Measurements from ENCODE around the gene MAGIX. TPM values are rescaled to one million over a fixed set of nuclear protein-coding genes. Genes with fewer than 3 reads are reported as not detected.

Gene MAGIX
- total and polyA plus RNA-seq, 2 donors, result 1.3 to 3.0 TPM

GRCh38 chrX:49204709-49205108, 42.2 kb downstream of the MAGIX start:
- DNase-seq (ENCODE audit: low read depth in 6 of 9, low spot score in 9 of 9), result no peak
- no peak overlapping the region for H3K4me3 ChIP-seq (ENCODE audit: low read length in 2 of 2)
- 84% methylated on average over 4 of the region's 4 CpGs for WGBS
- H3K9me3 ChIP-seq (ENCODE audit: control insufficient read depth in 2 of 2, insufficient read depth in 1 of 2, low read length in 1 of 2), result no peaks in the 10 kb centered on the region
- peaks cover 0 to 4% of the 10 kb centered on the region in 2 donors for H3K27me3 ChIP-seq (ENCODE audit: control insufficient read depth in 2 of 2, insufficient read depth in 1 of 2, low read length in 1 of 2)
- no peaks in the 10 kb centered on the region for H3K36me3 ChIP-seq (ENCODE audit: control insufficient read depth in 2 of 2, insufficient read depth in 2 of 2, low read length in 1 of 2)
- peaks cover 5 to 15% of the 10 kb centered on the region in 2 donors for H3K4me1 ChIP-seq (ENCODE audit: control insufficient read depth in 2 of 2, insufficient read depth in 2 of 2, low read length in 2 of 2)
- H3K27ac ChIP-seq (ENCODE audit: low read depth in 1 of 2, low read length in 1 of 2), result no peak overlapping the region

DNA sequence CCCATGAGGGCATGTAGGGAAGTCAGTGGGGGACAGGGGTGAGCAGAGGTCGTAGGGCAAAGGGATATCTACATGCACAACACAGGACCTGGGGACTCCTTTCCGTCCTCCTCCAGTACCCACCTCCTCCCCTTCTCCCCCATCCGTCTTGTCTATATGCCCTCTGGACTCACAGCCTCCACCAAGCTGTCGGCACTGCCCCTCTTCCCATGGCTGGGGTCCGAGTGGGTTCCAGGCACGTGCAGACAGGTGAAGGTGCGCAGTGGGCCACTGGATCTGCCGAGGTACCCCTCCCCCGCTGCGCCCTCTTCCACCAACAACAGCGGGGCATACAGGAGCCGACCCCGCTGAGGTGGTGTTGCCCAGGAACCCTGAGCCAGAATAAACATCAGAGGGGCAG, 42.9 kb downstream of the MAGIX start:
- Histone ChIP-seq H3K36me3 (ENCODE audit: control insufficient read depth in 2 of 2, insufficient read depth in 2 of 2, low read length in 1 of 2) (no peaks in the 10 kb centered on the region), H3K27ac (ENCODE audit: low read depth in 1 of 2, low read length in 1 of 2) (no peak overlapping the region), H3K27me3 (ENCODE audit: control insufficient read depth in 2 of 2, insufficient read depth in 1 of 2, low read length in 1 of 2) (peaks cover 0 to 3% of the 10 kb centered on the region in 2 donors), H3K4me3 (ENCODE audit: low read length in 2 of 2) (no peak overlapping the region), H3K9me3 (ENCODE audit: control insufficient read depth in 2 of 2, insufficient read depth in 1 of 2, low read length in 1 of 2) (no peaks in the 10 kb centered on the region), H3K4me1 (ENCODE audit: control insufficient read depth in 2 of 2, insufficient read depth in 2 of 2, low read length in 2 of 2) (peaks cover 3 to 20% of the 10 kb centered on the region in 2 donors)
- DNase-seq (ENCODE audit: low read depth in 6 of 9, low spot score in 9 of 9), result no peak
- 98% methylated on average over 13 of the region's 13 CpGs for WGBS

DNA sequence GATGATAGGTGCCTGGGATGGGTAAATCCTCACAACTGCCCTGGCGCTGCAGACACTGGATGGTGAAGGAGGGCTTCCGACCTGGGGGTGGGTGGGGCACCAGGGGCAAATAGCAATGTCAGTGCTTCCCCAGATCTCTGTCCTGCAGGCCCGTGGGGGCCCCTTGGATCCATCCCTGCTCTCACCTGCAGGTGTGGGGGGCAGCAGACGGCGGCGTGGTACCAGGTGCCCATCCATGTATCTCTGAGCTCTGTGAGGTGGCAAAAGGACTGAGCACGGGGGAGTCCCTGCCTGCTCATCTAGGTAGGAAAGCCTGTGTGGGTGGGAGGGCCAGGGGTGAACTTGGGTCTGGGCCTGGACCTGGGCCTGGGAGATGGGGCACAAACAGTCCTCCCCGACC, 44.0 kb downstream of the MAGIX start:
- Histone ChIP-seq H3K4me3 (ENCODE audit: low read length in 2 of 2) (no peak overlapping the region), H3K36me3 (ENCODE audit: control insufficient read depth in 2 of 2, insufficient read depth in 2 of 2, low read length in 1 of 2) (no peaks in the 10 kb centered on the region), H3K9me3 (ENCODE audit: control insufficient read depth in 2 of 2, insufficient read depth in 1 of 2, low read length in 1 of 2) (no peaks in the 10 kb centered on the region), H3K4me1 (ENCODE audit: control insufficient read depth in 2 of 2, insufficient read depth in 2 of 2, low read length in 2 of 2) (peaks cover 0 to 28% of the 10 kb centered on the region in 2 donors), H3K27me3 (ENCODE audit: control insufficient read depth in 2 of 2, insufficient read depth in 1 of 2, low read length in 1 of 2) (peaks cover 0 to 3% of the 10 kb centered on the region in 2 donors), H3K27ac (ENCODE audit: low read depth in 1 of 2, low read length in 1 of 2) (no peak overlapping the region)
- WGBS, result 93% methylated on average over 8 of the region's 8 CpGs
- no peak for DNase-seq (ENCODE audit: low read depth in 6 of 9, low spot score in 9 of 9)

DNA sequence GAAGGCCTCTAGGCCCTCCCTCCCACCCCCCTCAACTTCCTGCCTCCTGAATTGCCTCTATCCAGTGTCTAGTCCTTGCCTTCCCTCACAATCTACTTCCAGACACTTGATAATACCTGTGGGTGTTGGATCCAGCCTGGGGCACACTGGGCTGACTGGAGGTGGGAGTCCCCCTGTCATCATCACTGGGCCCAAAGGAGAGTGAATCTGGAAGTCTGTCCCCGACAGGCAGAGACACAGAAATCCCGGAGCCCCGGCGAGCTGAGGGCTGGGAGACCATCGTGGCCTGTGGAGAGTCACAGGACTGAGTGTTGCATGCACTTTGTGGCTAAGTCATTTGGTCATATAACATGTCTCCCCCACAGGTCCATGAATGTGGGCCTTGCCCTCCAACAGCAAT, 45.8 kb downstream of the MAGIX start:
- Histone ChIP-seq H3K36me3 (ENCODE audit: control insufficient read depth in 2 of 2, insufficient read depth in 2 of 2, low read length in 1 of 2) (no peaks in the 10 kb centered on the region), H3K27me3 (ENCODE audit: control insufficient read depth in 2 of 2, insufficient read depth in 1 of 2, low read length in 1 of 2) (peaks cover 0 to 3% of the 10 kb centered on the region in 2 donors), H3K27ac (ENCODE audit: low read depth in 1 of 2, low read length in 1 of 2) (no peak overlapping the region), H3K9me3 (ENCODE audit: control insufficient read depth in 2 of 2, insufficient read depth in 1 of 2, low read length in 1 of 2) (no peaks in the 10 kb centered on the region), H3K4me3 (ENCODE audit: low read length in 2 of 2) (no peak overlapping the region), H3K4me1 (ENCODE audit: control insufficient read depth in 2 of 2, insufficient read depth in 2 of 2, low read length in 2 of 2) (peaks cover 3 to 39% of the 10 kb centered on the region in 2 donors)
- over 99% methylated on average over 5 of the region's 5 CpGs for WGBS
- no peak for DNase-seq (ENCODE audit: low read depth in 6 of 9, low spot score in 9 of 9)

DNA sequence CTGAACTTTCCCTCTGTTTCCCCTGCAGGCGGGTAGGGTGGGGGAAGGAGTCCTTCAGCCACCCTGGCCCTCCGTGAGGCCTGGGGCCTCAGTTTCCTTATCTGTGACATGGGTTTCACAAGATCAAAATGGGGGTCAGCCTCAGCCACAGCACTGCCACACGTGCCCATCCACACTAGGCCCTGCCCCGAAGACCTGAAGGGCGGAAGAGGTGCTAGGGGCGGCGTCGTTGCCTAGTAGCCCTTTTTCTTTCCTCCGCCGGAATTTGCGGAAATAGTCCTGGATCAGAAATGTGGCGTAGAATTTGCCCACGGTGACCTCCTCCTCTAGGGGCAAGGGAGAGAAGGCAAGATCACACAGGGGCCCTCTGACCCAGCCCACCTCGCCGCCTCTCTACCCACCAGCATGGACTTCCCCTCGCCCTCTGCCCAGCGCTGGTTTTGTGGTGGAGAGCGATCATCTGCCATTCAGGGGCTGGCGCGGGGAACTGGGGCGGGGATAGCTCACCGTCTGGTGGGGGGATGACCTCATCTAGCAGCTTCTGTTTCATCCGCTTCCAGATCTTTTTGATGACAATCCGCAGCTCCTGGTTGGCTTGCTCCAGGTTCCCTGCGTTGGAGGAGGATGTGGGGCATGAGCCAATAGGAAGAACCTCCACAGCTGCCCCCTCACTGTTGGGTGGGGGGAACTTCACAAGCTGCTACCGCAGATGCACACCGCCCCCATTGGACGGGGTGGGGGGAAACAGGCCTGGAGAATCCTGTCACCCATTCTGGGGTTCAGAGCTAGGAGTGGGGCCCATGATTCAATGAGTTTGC, 47.1 kb downstream of the MAGIX start:
- 36% methylated on average over 28 of the region's 28 CpGs for WGBS
- DNase-seq (ENCODE audit: low read depth in 6 of 9, low spot score in 9 of 9), result peak in 2 of 9 donors; percentile 35 to 59
- peaks cover 0 to 3% of the 10 kb centered on the region in 2 donors for H3K27me3 ChIP-seq (ENCODE audit: control insufficient read depth in 2 of 2, insufficient read depth in 1 of 2, low read length in 1 of 2)

DNA sequence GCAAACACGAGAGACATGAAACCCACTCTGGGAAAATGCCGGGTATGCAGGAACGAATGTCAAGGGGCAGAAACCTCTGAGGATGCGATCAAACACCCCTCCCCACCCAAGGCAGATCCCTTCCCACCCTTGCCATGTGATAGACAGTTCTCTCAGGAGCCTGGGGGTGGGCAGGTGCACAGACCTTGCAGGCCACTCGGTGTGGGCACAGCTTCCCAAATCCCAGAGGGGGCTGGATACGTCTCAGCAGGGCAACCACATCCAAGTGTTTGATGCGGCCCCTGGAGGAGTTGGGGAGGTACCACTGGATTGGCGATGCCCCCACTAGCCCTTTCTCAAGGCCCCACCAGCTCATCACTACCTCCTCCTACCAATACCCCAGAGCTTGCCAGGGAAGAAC, 47.8 kb downstream of the MAGIX start:
- WGBS, result 94% methylated on average over 8 of the region's 8 CpGs
- no peaks in the 10 kb centered on the region for H3K36me3 ChIP-seq (ENCODE audit: control insufficient read depth in 2 of 2, insufficient read depth in 2 of 2, low read length in 1 of 2)
- DNase-seq (ENCODE audit: low read depth in 6 of 9, low spot score in 9 of 9), result no peak
- peaks cover 17 to 58% of the 10 kb centered on the region in 2 donors for H3K4me1 ChIP-seq (ENCODE audit: control insufficient read depth in 2 of 2, insufficient read depth in 2 of 2, low read length in 2 of 2)
- peaks cover 0 to 3% of the 10 kb centered on the region in 2 donors for H3K27me3 ChIP-seq (ENCODE audit: control insufficient read depth in 2 of 2, insufficient read depth in 1 of 2, low read length in 1 of 2)
- no peaks in the 10 kb centered on the region for H3K9me3 ChIP-seq (ENCODE audit: control insufficient read depth in 2 of 2, insufficient read depth in 1 of 2, low read length in 1 of 2)
- H3K27ac ChIP-seq (ENCODE audit: low read depth in 1 of 2, low read length in 1 of 2), result no peak overlapping the region
- H3K4me3 ChIP-seq (ENCODE audit: low read length in 2 of 2), result no peak overlapping the region

More for the DNA sequence above, 47.1 kb downstream of the MAGIX start:
- Histone ChIP-seq H3K4me1 (ENCODE audit: control insufficient read depth in 2 of 2, insufficient read depth in 2 of 2, low read length in 2 of 2) (peaks cover 11 to 51% of the 10 kb centered on the region in 2 donors), H3K27ac (ENCODE audit: low read depth in 1 of 2, low read length in 1 of 2) (no peak overlapping the region), H3K9me3 (ENCODE audit: control insufficient read depth in 2 of 2, insufficient read depth in 1 of 2, low read length in 1 of 2) (no peaks in the 10 kb centered on the region), H3K4me3 (ENCODE audit: low read length in 2 of 2) (peak overlapping the region; percentile 12 to 36), H3K36me3 (ENCODE audit: control insufficient read depth in 2 of 2, insufficient read depth in 2 of 2, low read length in 1 of 2) (no peaks in the 10 kb centered on the region)

DNA sequence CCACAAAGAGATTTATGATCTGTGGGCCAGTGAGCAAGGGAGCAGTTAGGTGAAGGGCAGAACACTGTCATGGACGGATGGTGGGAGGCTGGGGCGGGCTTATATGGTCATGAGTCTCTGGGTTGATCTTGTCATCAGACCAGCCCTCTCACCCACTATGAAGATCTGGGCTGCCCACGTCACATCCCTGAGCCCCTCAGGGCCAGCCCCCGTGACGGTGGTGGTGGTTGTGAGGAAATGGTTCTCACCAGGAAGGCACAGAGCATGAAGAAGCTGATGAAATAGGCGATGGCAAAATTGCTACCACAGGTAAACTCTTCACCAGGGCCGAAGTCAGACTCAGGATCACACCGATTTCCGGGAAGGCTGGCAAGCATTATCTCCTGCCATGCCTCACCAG, 48.5 kb downstream of the MAGIX start:
- Histone ChIP-seq H3K27ac (ENCODE audit: low read depth in 1 of 2, low read length in 1 of 2) (no peak overlapping the region), H3K36me3 (ENCODE audit: control insufficient read depth in 2 of 2, insufficient read depth in 2 of 2, low read length in 1 of 2) (no peaks in the 10 kb centered on the region), H3K27me3 (ENCODE audit: control insufficient read depth in 2 of 2, insufficient read depth in 1 of 2, low read length in 1 of 2) (peaks cover 0 to 3% of the 10 kb centered on the region in 2 donors), H3K4me3 (ENCODE audit: low read length in 2 of 2) (no peak overlapping the region), H3K4me1 (ENCODE audit: control insufficient read depth in 2 of 2, insufficient read depth in 2 of 2, low read length in 2 of 2) (peaks cover 17 to 63% of the 10 kb centered on the region in 2 donors), H3K9me3 (ENCODE audit: control insufficient read depth in 2 of 2, insufficient read depth in 1 of 2, low read length in 1 of 2) (no peaks in the 10 kb centered on the region)
- WGBS, result 96% methylated on average over 9 of the region's 9 CpGs
- no peak for DNase-seq (ENCODE audit: low read depth in 6 of 9, low spot score in 9 of 9)

DNA sequence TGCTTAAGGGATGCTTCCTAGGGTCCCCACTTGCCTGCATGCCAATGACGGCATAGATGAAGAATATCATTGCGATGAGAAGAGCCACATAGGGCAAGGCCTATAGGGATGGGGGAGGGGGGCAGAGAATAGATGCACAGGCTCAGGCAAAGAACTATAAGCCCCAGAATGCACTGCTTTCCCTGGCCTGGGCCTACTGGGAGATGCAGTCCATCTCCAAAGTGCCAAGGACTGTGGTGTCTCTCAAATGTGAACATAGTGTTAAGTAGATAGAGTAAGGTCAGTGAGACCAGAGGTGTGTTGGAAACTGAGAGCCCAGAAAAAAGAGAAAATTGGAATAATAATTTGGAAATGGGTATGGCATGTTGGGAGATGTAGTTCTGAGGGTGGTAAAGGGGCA, 49.7 kb downstream of the MAGIX start:
- Histone ChIP-seq H3K4me1 (ENCODE audit: control insufficient read depth in 2 of 2, insufficient read depth in 2 of 2, low read length in 2 of 2) (peaks cover 17 to 63% of the 10 kb centered on the region in 2 donors), H3K27ac (ENCODE audit: low read depth in 1 of 2, low read length in 1 of 2) (no peak overlapping the region), H3K36me3 (ENCODE audit: control insufficient read depth in 2 of 2, insufficient read depth in 2 of 2, low read length in 1 of 2) (no peaks in the 10 kb centered on the region), H3K27me3 (ENCODE audit: control insufficient read depth in 2 of 2, insufficient read depth in 1 of 2, low read length in 1 of 2) (peaks cover 0 to 3% of the 10 kb centered on the region in 2 donors), H3K4me3 (ENCODE audit: low read length in 2 of 2) (no peak overlapping the region), H3K9me3 (ENCODE audit: control insufficient read depth in 2 of 2, insufficient read depth in 1 of 2, low read length in 1 of 2) (no peaks in the 10 kb centered on the region)
- WGBS, result 98% methylated on average over 2 of the region's 2 CpGs
- DNase-seq (ENCODE audit: low read depth in 6 of 9, low spot score in 9 of 9), result no peak

DNA sequence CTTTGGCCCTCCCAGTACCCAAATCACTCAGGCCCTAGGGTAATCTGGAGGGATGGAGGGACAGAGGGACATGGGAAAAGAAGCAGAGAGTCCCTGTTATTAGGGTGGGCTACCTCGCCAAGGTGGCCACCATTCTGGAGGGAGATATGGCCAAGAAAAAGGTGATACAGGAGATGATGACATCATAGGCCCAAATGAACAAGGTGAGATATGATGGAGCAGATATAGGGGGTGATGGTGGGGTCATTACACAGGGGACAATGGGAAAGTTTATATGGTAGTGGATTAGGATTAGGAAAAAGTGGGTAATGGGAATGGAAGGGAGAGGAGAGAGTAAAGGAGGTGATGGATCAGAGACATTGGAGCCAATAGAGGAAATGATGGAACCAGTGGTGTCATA, 50.3 kb downstream of the MAGIX start:
- Histone ChIP-seq H3K9me3 (ENCODE audit: control insufficient read depth in 2 of 2, insufficient read depth in 1 of 2, low read length in 1 of 2) (no peaks in the 10 kb centered on the region), H3K27me3 (ENCODE audit: control insufficient read depth in 2 of 2, insufficient read depth in 1 of 2, low read length in 1 of 2) (peaks cover 0 to 3% of the 10 kb centered on the region in 2 donors), H3K36me3 (ENCODE audit: control insufficient read depth in 2 of 2, insufficient read depth in 2 of 2, low read length in 1 of 2) (no peaks in the 10 kb centered on the region), H3K27ac (ENCODE audit: low read depth in 1 of 2, low read length in 1 of 2) (no peak overlapping the region), H3K4me3 (ENCODE audit: low read length in 2 of 2) (no peak overlapping the region), H3K4me1 (ENCODE audit: control insufficient read depth in 2 of 2, insufficient read depth in 2 of 2, low read length in 2 of 2) (peaks cover 17 to 63% of the 10 kb centered on the region in 2 donors)
- 96% methylated on average over 1 of the region's 1 CpG for WGBS
- no peak for DNase-seq (ENCODE audit: low read depth in 6 of 9, low spot score in 9 of 9)

Data from thymus (tissue), 11 donors.